ENCODE data around the gene ALDH7A1. TPM values are rescaled to one million over a fixed set of nuclear protein-coding genes. Genes with fewer than 3 reads are reported as not detected.

Gene ALDH7A1
- total and polyA plus RNA-seq, 4 donors, result 49.1 to 112 (median 85.2) TPM

DNA sequence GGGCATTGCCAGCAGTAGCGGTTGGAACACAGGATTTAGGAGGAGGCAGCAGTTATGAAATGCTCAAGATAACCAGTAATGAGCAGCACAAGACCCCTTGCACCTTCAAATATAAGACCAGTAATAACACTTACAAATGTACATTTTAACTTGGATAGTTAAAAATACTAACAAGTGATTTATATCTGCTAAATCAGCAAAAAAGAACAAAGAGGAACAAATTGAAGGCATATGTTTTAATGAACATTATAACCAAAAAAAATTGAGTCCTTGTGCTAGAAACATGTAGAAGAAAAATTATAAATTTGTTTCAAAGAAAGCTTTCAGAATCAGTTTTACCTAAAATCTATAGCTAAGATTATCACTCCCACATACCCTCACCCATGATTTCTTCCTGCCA is 52.0 kb downstream of the ALDH7A1 start:
- no CpG with 5 or more reads among the region's 1 CpG for WGBS (ENCODE audit: insufficient coverage)
- DNase-seq (ENCODE audit: low read depth in 4 of 6, low spot score in 6 of 6), result no peak
- Histone ChIP-seq H3K9me3 (ENCODE audit: control insufficient read depth, insufficient read depth, low read length) (no peaks in the 10 kb centered on the region), H3K36me3 (ENCODE audit: control insufficient read depth, insufficient read depth, low read length) (peaks cover 19% of the 10 kb centered on the region), H3K27me3 (ENCODE audit: control insufficient read depth, insufficient read depth, low read length) (no peaks in the 10 kb centered on the region), H3K4me3 (ENCODE audit: low read depth, low read length) (no peak overlapping the region), H3K4me1 (ENCODE audit: control insufficient read depth, insufficient read depth, low read length) (no peaks in the 10 kb centered on the region), H3K27ac (ENCODE audit: low read depth, low read length) (no peak overlapping the region)

DNA sequence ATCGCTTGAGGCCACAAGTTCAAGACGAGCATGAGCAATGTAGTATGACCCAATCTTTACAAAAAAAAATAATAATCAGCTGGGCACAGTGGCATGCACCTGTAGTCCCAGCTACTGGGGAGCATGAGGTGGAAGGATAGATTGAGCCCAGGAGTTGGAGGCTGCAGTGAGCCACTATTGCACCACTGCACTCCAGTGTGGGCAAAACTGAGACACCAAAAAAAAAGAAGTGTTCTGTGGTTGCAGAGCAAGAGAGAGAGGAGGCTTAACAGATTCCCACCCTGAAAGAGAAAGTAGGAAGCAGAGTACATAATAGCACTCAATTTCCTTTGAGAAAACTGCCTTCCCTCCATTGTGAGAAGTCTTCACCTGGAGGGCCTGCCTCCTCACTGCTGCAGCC is 52.6 kb downstream of the ALDH7A1 start:
- Histone ChIP-seq H3K36me3 (ENCODE audit: control insufficient read depth, insufficient read depth, low read length) (peaks cover 14% of the 10 kb centered on the region), H3K27me3 (ENCODE audit: control insufficient read depth, insufficient read depth, low read length) (no peaks in the 10 kb centered on the region), H3K4me1 (ENCODE audit: control insufficient read depth, insufficient read depth, low read length) (no peaks in the 10 kb centered on the region), H3K9me3 (ENCODE audit: control insufficient read depth, insufficient read depth, low read length) (no peaks in the 10 kb centered on the region), H3K4me3 (ENCODE audit: low read depth, low read length) (no peak overlapping the region), H3K27ac (ENCODE audit: low read depth, low read length) (no peak overlapping the region)
- no CpG with 5 or more reads among the region's 2 CpGs for whole genome bisulfite sequencing (ENCODE audit: insufficient coverage)
- no peak for DNase-seq (ENCODE audit: low read depth in 4 of 6, low spot score in 6 of 6)

GRCh38 chr5:126540631-126541030 is 54.4 kb downstream of the ALDH7A1 start:
- 87% methylated on average over 2 of the region's 5 CpGs for WGBS (ENCODE audit: insufficient coverage)
- Histone ChIP-seq H3K36me3 (ENCODE audit: control insufficient read depth, insufficient read depth, low read length) (peaks cover 6% of the 10 kb centered on the region), H3K4me3 (ENCODE audit: low read depth, low read length) (no peak overlapping the region), H3K9me3 (ENCODE audit: control insufficient read depth, insufficient read depth, low read length) (no peaks in the 10 kb centered on the region), H3K4me1 (ENCODE audit: control insufficient read depth, insufficient read depth, low read length) (no peaks in the 10 kb centered on the region), H3K27ac (ENCODE audit: low read depth, low read length) (no peak overlapping the region), H3K27me3 (ENCODE audit: control insufficient read depth, insufficient read depth, low read length) (no peaks in the 10 kb centered on the region)
- DNase-seq (ENCODE audit: low read depth in 4 of 6, low spot score in 6 of 6), result no peak

- no peaks in the 10 kb centered on the region for H3K27me3 ChIP-seq (ENCODE audit: control insufficient read depth, insufficient read depth, low read length)
- no CpG with 5 or more reads among the region's 1 CpG for WGBS (ENCODE audit: insufficient coverage)
- no peak for DNase-seq (ENCODE audit: low read depth in 4 of 6, low spot score in 6 of 6)
Observed at GRCh38 chr5:126538579-126538978, 56.4 kb downstream of the ALDH7A1 start.

GRCh38 chr5:126536874-126537273 is 58.1 kb downstream of the ALDH7A1 start:
- 91% methylated on average over 1 of the region's 3 CpGs for WGBS (ENCODE audit: insufficient coverage)
- Histone ChIP-seq H3K4me3 (ENCODE audit: low read depth, low read length) (no peak overlapping the region), H3K27me3 (ENCODE audit: control insufficient read depth, insufficient read depth, low read length) (no peaks in the 10 kb centered on the region), H3K4me1 (ENCODE audit: control insufficient read depth, insufficient read depth, low read length) (peaks cover 6% of the 10 kb centered on the region), H3K9me3 (ENCODE audit: control insufficient read depth, insufficient read depth, low read length) (no peaks in the 10 kb centered on the region), H3K27ac (ENCODE audit: low read depth, low read length) (no peak overlapping the region), H3K36me3 (ENCODE audit: control insufficient read depth, insufficient read depth, low read length) (no peaks in the 10 kb centered on the region)
- DNase-seq (ENCODE audit: low read depth in 4 of 6, low spot score in 6 of 6), result no peak

More at GRCh38 chr5:126538579-126538978, 56.4 kb downstream of the ALDH7A1 start:
- H3K9me3 ChIP-seq (ENCODE audit: control insufficient read depth, insufficient read depth, low read length), result no peaks in the 10 kb centered on the region
- H3K4me1 ChIP-seq (ENCODE audit: control insufficient read depth, insufficient read depth, low read length), result no peaks in the 10 kb centered on the region
- H3K4me3 ChIP-seq (ENCODE audit: low read depth, low read length), result no peak overlapping the region
- H3K27ac ChIP-seq (ENCODE audit: low read depth, low read length), result peak overlapping the region; percentile 84
- peaks cover 4% of the 10 kb centered on the region for H3K36me3 ChIP-seq (ENCODE audit: control insufficient read depth, insufficient read depth, low read length)

GRCh38 chr5:126535856-126536545 is 59.0 kb downstream of the ALDH7A1 start:
- H3K27ac ChIP-seq (ENCODE audit: low read depth, low read length), result no peak overlapping the region

GRCh38 chr5:126534553-126534952 is 60.5 kb downstream of the ALDH7A1 start:
- no peaks in the 10 kb centered on the region for H3K36me3 ChIP-seq (ENCODE audit: control insufficient read depth, insufficient read depth, low read length)
- H3K27ac ChIP-seq (ENCODE audit: low read depth, low read length), result no peak overlapping the region
- H3K4me1 ChIP-seq (ENCODE audit: control insufficient read depth, insufficient read depth, low read length), result peaks cover 14% of the 10 kb centered on the region
- DNase-seq (ENCODE audit: low read depth in 4 of 6, low spot score in 6 of 6), result no peak
- no CpG with 5 or more reads among the region's 1 CpG for WGBS (ENCODE audit: insufficient coverage)
- H3K4me3 ChIP-seq (ENCODE audit: low read depth, low read length), result no peak overlapping the region
- H3K9me3 ChIP-seq (ENCODE audit: control insufficient read depth, insufficient read depth, low read length), result no peaks in the 10 kb centered on the region
- no peaks in the 10 kb centered on the region for H3K27me3 ChIP-seq (ENCODE audit: control insufficient read depth, insufficient read depth, low read length)

More at GRCh38 chr5:126535856-126536545, 59.0 kb downstream of the ALDH7A1 start:
- H3K4me3 ChIP-seq (ENCODE audit: low read depth, low read length), result no peak overlapping the region
- no peaks in the 10 kb centered on the region for H3K27me3 ChIP-seq (ENCODE audit: control insufficient read depth, insufficient read depth, low read length)
- H3K4me1 ChIP-seq (ENCODE audit: control insufficient read depth, insufficient read depth, low read length), result peaks cover 8% of the 10 kb centered on the region
- WGBS (ENCODE audit: insufficient coverage), result 100% methylated on average over 1 of the region's 4 CpGs
- H3K36me3 ChIP-seq (ENCODE audit: control insufficient read depth, insufficient read depth, low read length), result no peaks in the 10 kb centered on the region
- no peak for DNase-seq (ENCODE audit: low read depth in 4 of 6, low spot score in 6 of 6)
- no peaks in the 10 kb centered on the region for H3K9me3 ChIP-seq (ENCODE audit: control insufficient read depth, insufficient read depth, low read length)

DNA sequence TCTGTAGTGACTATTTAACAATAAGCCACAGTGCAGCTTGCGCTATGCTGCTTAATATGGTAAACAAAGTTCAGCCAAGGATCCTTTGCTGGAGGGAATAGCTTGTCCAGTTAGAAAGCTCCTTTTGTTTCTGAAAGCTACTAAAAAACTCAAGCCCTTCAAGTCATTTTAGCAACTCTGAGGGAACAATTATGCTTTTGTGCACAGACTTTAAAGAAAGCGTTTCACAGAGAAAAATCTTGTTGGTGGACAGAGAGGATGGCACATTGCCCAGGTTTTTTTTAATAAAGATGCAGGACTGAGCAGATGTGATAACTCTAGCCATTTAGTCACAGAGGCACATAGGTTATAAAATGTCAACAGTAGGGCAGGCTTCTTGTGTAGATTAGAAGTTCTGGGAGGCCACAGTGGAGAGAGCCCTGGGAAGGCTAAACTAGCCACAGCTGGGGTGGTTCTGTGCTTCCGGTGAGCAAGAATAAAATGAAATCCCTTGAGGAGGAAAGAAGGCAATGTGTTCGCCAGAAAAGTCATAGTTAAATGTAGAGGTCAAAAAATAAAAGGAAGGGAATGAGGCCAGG is 63.4 kb downstream of the ALDH7A1 start:
- Histone ChIP-seq H3K4me3 (ENCODE audit: low read depth, low read length) (no peak overlapping the region), H3K9me3 (ENCODE audit: control insufficient read depth, insufficient read depth, low read length) (no peaks in the 10 kb centered on the region), H3K4me1 (ENCODE audit: control insufficient read depth, insufficient read depth, low read length) (peaks cover 14% of the 10 kb centered on the region), H3K27ac (ENCODE audit: low read depth, low read length) (peak overlapping the region; percentile 90), H3K36me3 (ENCODE audit: control insufficient read depth, insufficient read depth, low read length) (no peaks in the 10 kb centered on the region), H3K27me3 (ENCODE audit: control insufficient read depth, insufficient read depth, low read length) (no peaks in the 10 kb centered on the region)
- peak in 4 of 6 donors; percentile 56 to 88 (median 70) for DNase-seq (ENCODE audit: low read depth in 4 of 6, low spot score in 6 of 6)
- WGBS (ENCODE audit: insufficient coverage), result 22% methylated on average over 1 of the region's 4 CpGs

- Histone ChIP-seq H3K27ac (ENCODE audit: low read depth, low read length) (no peak overlapping the region), H3K27me3 (ENCODE audit: control insufficient read depth, insufficient read depth, low read length) (no peaks in the 10 kb centered on the region), H3K4me1 (ENCODE audit: control insufficient read depth, insufficient read depth, low read length) (peaks cover 14% of the 10 kb centered on the region), H3K9me3 (ENCODE audit: control insufficient read depth, insufficient read depth, low read length) (no peaks in the 10 kb centered on the region), H3K36me3 (ENCODE audit: control insufficient read depth, insufficient read depth, low read length) (no peaks in the 10 kb centered on the region), H3K4me3 (ENCODE audit: low read depth, low read length) (no peak overlapping the region)
- DNase-seq (ENCODE audit: low read depth in 4 of 6, low spot score in 6 of 6), result no peak
Observed at GRCh38 chr5:126527892-126528291, 67.1 kb downstream of the ALDH7A1 start.

DNA sequence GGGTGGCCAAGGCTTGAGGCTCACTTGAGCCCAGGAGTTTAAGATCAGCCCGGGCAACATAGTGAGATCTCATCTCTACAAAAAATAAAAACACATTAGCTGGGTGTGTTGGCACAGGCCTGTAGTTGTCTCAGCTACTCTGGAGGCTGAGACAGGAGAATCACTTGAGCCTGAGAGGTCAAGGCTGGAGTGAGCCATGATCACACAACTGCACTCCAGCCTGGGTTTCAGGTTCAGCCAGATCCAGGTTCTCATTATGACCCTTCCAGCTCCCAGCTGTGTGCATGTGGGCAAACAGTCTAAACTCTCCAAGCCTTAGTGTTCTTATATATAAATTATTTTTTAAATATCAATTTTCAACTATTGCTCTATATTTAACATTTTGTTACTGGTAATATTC is 67.9 kb downstream of the ALDH7A1 start:
- no peak for DNase-seq (ENCODE audit: low read depth in 4 of 6, low spot score in 6 of 6)
- H3K36me3 ChIP-seq (ENCODE audit: control insufficient read depth, insufficient read depth, low read length), result no peaks in the 10 kb centered on the region
- WGBS (ENCODE audit: insufficient coverage), result no CpG with 5 or more reads among the region's 1 CpG
- no peak overlapping the region for H3K27ac ChIP-seq (ENCODE audit: low read depth, low read length)
- H3K27me3 ChIP-seq (ENCODE audit: control insufficient read depth, insufficient read depth, low read length), result no peaks in the 10 kb centered on the region
- no peaks in the 10 kb centered on the region for H3K9me3 ChIP-seq (ENCODE audit: control insufficient read depth, insufficient read depth, low read length)
- H3K4me1 ChIP-seq (ENCODE audit: control insufficient read depth, insufficient read depth, low read length), result peaks cover 11% of the 10 kb centered on the region
- H3K4me3 ChIP-seq (ENCODE audit: low read depth, low read length), result no peak overlapping the region

All from spinal cord (tissue), 10 donors.